GM12865 (cell line): Measurements from ENCODE around the gene HDGF.

Experiments used
- DNase-seq: peaks from one replicate; pipeline ENCODE4 v3.0.0; 2010; ENCODE audit warnings: low read depth
- H3K4me3 ChIP-seq: 2 replicates; pipeline ENCODE4 v1.5.1; 2011; ENCODE audit warnings: mild to moderate bottlenecking, low read depth, low read length, control low read depth
- CTCF ChIP-seq: IDR thresholded peaks from 2 replicates; pipeline ENCODE4 v1.5.1; 2011; ENCODE audit warnings: low read length, control low read depth, low read depth, inconsistent platforms; ENCODE audit not compliant: insufficient read depth; ENCODE audit errors: missing control alignments

Gene HDGF

GRCh38 chr1:156704930-156705320, 46.5 kb downstream of the HDGF start:
- no peak for TF ChIP-seq CTCF
- no peak overlapping the region for H3K4me3 ChIP-seq
- no peak for DNase-seq

GRCh38 chr1:156704166-156704711, 47.2 kb downstream of the HDGF start:
- no peak for TF ChIP-seq CTCF
- no peak overlapping the region for H3K4me3 ChIP-seq
- DNase-seq: no peak

GRCh38 chr1:156703741-156704140, 47.7 kb downstream of the HDGF start:
- no peak for TF ChIP-seq CTCF
- no peak for DNase-seq
- H3K4me3 ChIP-seq: no peak overlapping the region

- DNase-seq: no peak
- H3K4me3 ChIP-seq: no peak overlapping the region
- no peak for TF ChIP-seq CTCF
These were observed 48.1 kb downstream of the HDGF start for GRCh38 chr1:156703336-156703735.

GRCh38 chr1:156700736-156701531, 50.5 kb downstream of the HDGF start:
- no peak for TF ChIP-seq CTCF
- no peak overlapping the region for H3K4me3 ChIP-seq
- no peak for DNase-seq

- no peak for TF ChIP-seq CTCF
- no peak for DNase-seq
- H3K4me3 ChIP-seq: no peak overlapping the region
These were observed 52.5 kb downstream of the HDGF start for GRCh38 chr1:156698995-156699394.

- no peak for TF ChIP-seq CTCF
- H3K4me3 ChIP-seq: no peak overlapping the region
- DNase-seq: no peak
These were observed 54.0 kb downstream of the HDGF start for GRCh38 chr1:156697481-156697880.
